NCI-H1048 (cell line): ENCODE data around the gene TXN.

Experiments
- DNase-seq: peaks from one replicate; lab custom pipeline; 2025; lab: John Stamatoyannopoulos, UW

Gene TXN

GRCh38 chr9:110256380-110257096 is at the start of gene TXN:
Gene TXN (minus strand): TSS chr9:110256507. CDS start chr9:110256435, 72 bp downstream.
- DNase-seq, result peak; percentile 69

- DNase-seq, result no peak
Observed at GRCh38 chr9:110303133-110303532, 46.8 kb upstream of the TXN start.

- DNase-seq, result no peak
Observed at GRCh38 chr9:110298043-110298605, 41.8 kb upstream of the TXN start.

- DNase-seq, result no peak
Observed at GRCh38 chr9:110293248-110293647, 36.9 kb upstream of the TXN start.

GRCh38 chr9:110291921-110292557 is 35.7 kb upstream of the TXN start:
- DNase-seq, result no peak

GRCh38 chr9:110290001-110290400 is 33.7 kb upstream of the TXN start:
- DNase-seq, result no peak

- no peak for DNase-seq
Observed at GRCh38 chr9:110288503-110288902, 32.2 kb upstream of the TXN start.

GRCh38 chr9:110287289-110287680 is 31.0 kb upstream of the TXN start:
- no peak for DNase-seq

GRCh38 chr9:110284211-110284844 is 28.0 kb upstream of the TXN start:
- DNase-seq, result no peak

GRCh38 chr9:110283751-110284150 is 27.4 kb upstream of the TXN start:
- no peak for DNase-seq

GRCh38 chr9:110282739-110283081 is 26.4 kb upstream of the TXN start:
- no peak for DNase-seq

GRCh38 chr9:110282018-110282738 is 25.9 kb upstream of the TXN start:
- DNase-seq, result no peak

- no peak for DNase-seq
Observed at GRCh38 chr9:110278080-110278707, 21.9 kb upstream of the TXN start.

- DNase-seq, result no peak
Observed at GRCh38 chr9:110276781-110277180, 20.5 kb upstream of the TXN start.

- no peak for DNase-seq
Observed at GRCh38 chr9:110270211-110270995, 14.1 kb upstream of the TXN start.

- DNase-seq, result no peak
Observed at GRCh38 chr9:110266795-110267194, 10.5 kb upstream of the TXN start.

- DNase-seq, result no peak
Observed at GRCh38 chr9:110261632-110262031, 5.3 kb upstream of the TXN start.

GRCh38 chr9:110260911-110261310 is 4.6 kb upstream of the TXN start:
- DNase-seq, result no peak

- DNase-seq, result no peak
Observed at GRCh38 chr9:110259566-110259965, 3.3 kb upstream of the TXN start.

GRCh38 chr9:110258690-110259091 is 2.4 kb upstream of the TXN start:
- DNase-seq, result no peak

- no peak for DNase-seq
Observed at GRCh38 chr9:110257956-110258355, 1.6 kb upstream of the TXN start.
